H9 (cell line): ENCODE measurements around the gene PCDHA4. TPM values are rescaled to one million over a fixed set of nuclear protein-coding genes. Genes with fewer than 3 reads are reported as not detected.
"Not testable (repeated sequence)": the region's sequence is repeated elsewhere in the genome, so short reads cannot be mapped to it uniquely, and the experiment has no call there.

Experiments
- DNase-seq: peaks from one replicate; pipeline ENCODE4 v3.0.0-alpha.2; 2017
- H2AFZ ChIP-seq: one replicate; pipeline ENCODE4 v1.6.1; 2013; ENCODE audit warnings: mild to moderate bottlenecking, low read length, control low read depth, moderate library complexity
- H2AK5ac ChIP-seq: 2 replicates; pipeline ENCODE4 v1.6.1; 2013; ENCODE audit warnings: low read length, control low read depth, mixed read lengths; ENCODE audit not compliant: insufficient read length
- H2BK120ac ChIP-seq: one replicate; pipeline ENCODE4 v1.6.1; 2013; ENCODE audit warnings: low read depth, mild to moderate bottlenecking, low read length, control low read depth, inconsistent platforms; ENCODE audit not compliant: poor library complexity, severe bottlenecking
- H2BK12ac ChIP-seq: 2 replicates; pipeline ENCODE4 v1.6.1; 2013; ENCODE audit warnings: low read length, control low read depth, mixed read lengths, low read depth; ENCODE audit not compliant: insufficient read length
- H2BK15ac ChIP-seq: 2 replicates; pipeline ENCODE4 v1.6.1; 2013; ENCODE audit warnings: low read depth, low read length, control low read depth
- H2BK20ac ChIP-seq: one replicate; pipeline ENCODE4 v1.6.1; 2013; ENCODE audit warnings: low read depth, mild to moderate bottlenecking, low read length, control low read depth, inconsistent platforms; ENCODE audit not compliant: poor library complexity, severe bottlenecking
- H2BK5ac ChIP-seq: 2 replicates; pipeline ENCODE4 v1.6.1; 2013; ENCODE audit warnings: low read length, control low read depth, mixed read lengths; ENCODE audit not compliant: insufficient read length
- H3K14ac ChIP-seq: 2 replicates; pipeline ENCODE4 v1.6.1; 2013; ENCODE audit warnings: low read length, control low read depth; ENCODE audit not compliant: insufficient read depth
- H3K18ac ChIP-seq: 2 replicates; pipeline ENCODE4 v1.6.1; 2013; ENCODE audit warnings: low read depth, mild to moderate bottlenecking, mixed read lengths, low read length, control low read depth; ENCODE audit not compliant: insufficient read length
- H3K23ac ChIP-seq: 2 replicates; pipeline ENCODE4 v1.6.1; 2013; ENCODE audit warnings: low read length, control low read depth, mixed read lengths, low read depth; ENCODE audit not compliant: insufficient read length
- H3K23me2 ChIP-seq: 2 replicates; pipeline ENCODE4 v1.6.1; 2013; ENCODE audit warnings: low read depth, mild to moderate bottlenecking, mixed read lengths, low read length, control low read depth; ENCODE audit not compliant: insufficient read length, poor library complexity, severe bottlenecking
- H3K27ac ChIP-seq: 2 replicates; pipeline ENCODE4 v1.5.1; 2013; ENCODE audit warnings: low read length, control low read depth, mixed read lengths, low read depth; ENCODE audit not compliant: insufficient read length
- H3K27me3 ChIP-seq: 2 replicates; pipeline ENCODE4 v1.6.1; 2013; ENCODE audit warnings: low read length, control low read depth, inconsistent platforms; ENCODE audit not compliant: insufficient read depth
- H3K4ac ChIP-seq: 2 replicates; pipeline ENCODE4 v1.6.1; 2013; ENCODE audit warnings: low read depth, mild to moderate bottlenecking, control low read depth, inconsistent platforms, low read length, moderate library complexity
- H3K4me1 ChIP-seq: 2 replicates; pipeline ENCODE4 v1.6.1; 2013; ENCODE audit warnings: low read length, control low read depth, inconsistent platforms; ENCODE audit not compliant: insufficient read depth
- H3K4me2 ChIP-seq: 2 replicates; pipeline ENCODE4 v1.6.1; 2013; ENCODE audit warnings: low read length, control low read depth, mixed read lengths; ENCODE audit not compliant: insufficient read length, insufficient read depth
- H3K56ac ChIP-seq: 2 replicates; pipeline ENCODE4 v1.6.1; 2013; ENCODE audit warnings: low read depth, mild to moderate bottlenecking, mixed read lengths, low read length, control low read depth; ENCODE audit not compliant: insufficient read length
- H3K79me1 ChIP-seq: 2 replicates; pipeline ENCODE4 v1.6.1; 2013; ENCODE audit warnings: low read depth, mild to moderate bottlenecking, moderate library complexity, low read length, control low read depth, inconsistent platforms; ENCODE audit not compliant: insufficient read depth, poor library complexity, severe bottlenecking
- H3K79me2 ChIP-seq: 2 replicates; pipeline ENCODE4 v1.6.1; 2013; ENCODE audit warnings: low read length, control low read depth, inconsistent platforms; ENCODE audit not compliant: insufficient read depth
- H3K9ac ChIP-seq: 2 replicates; pipeline ENCODE4 v1.6.1; 2013; ENCODE audit warnings: low read length, control low read depth, mixed read lengths; ENCODE audit not compliant: insufficient read length; ENCODE audit errors: extremely low read depth
- H3K9me3 ChIP-seq: one replicate; pipeline ENCODE4 v1.6.1; 2013; ENCODE audit warnings: low read depth, low read length, inconsistent platforms; ENCODE audit not compliant: control insufficient read depth
- H3T11ph ChIP-seq: one replicate; pipeline ENCODE4 v1.6.1; 2013; ENCODE audit warnings: mild to moderate bottlenecking, low read length, control low read depth, inconsistent platforms
- H4K20me1 ChIP-seq: one replicate; pipeline ENCODE4 v1.6.1; 2013; ENCODE audit not compliant: control insufficient read depth, insufficient read length, insufficient read depth
- H4K5ac ChIP-seq: 2 replicates; pipeline ENCODE4 v1.6.1; 2013; ENCODE audit warnings: low read depth, mild to moderate bottlenecking, mixed read lengths, low read length, control low read depth; ENCODE audit not compliant: insufficient read length
- H4K8ac ChIP-seq: replicated peaks from 2 replicates; pipeline ENCODE4 v1.6.1; 2013; ENCODE audit warnings: low read length, control low read depth, mixed read lengths, low read depth; ENCODE audit not compliant: insufficient read length
- H4K91ac ChIP-seq: 2 replicates; pipeline ENCODE4 v1.6.1; 2013; ENCODE audit warnings: low read depth, mild to moderate bottlenecking, moderate library complexity, mixed read lengths, low read length, control low read depth; ENCODE audit not compliant: insufficient read length
- H3K27ac Mint-ChIP-seq, 3 experiments: 2 replicates in 2 of 3; 3 replicates in 1 of 3; pipeline ENCODE4 v1.8.0; 2020 to 2021; ENCODE audit warnings: mixed read lengths in 3 of 3, mild to moderate bottlenecking in 1 of 3, moderate library complexity in 1 of 3
- H3K27me3 Mint-ChIP-seq: 2 replicates; pipeline ENCODE4 v1.8.0; 2021; ENCODE audit warnings: low read depth, mild to moderate bottlenecking, moderate library complexity, mixed read lengths
- H3K36me3 Mint-ChIP-seq, 3 experiments: 2 replicates in 2 of 3; 3 replicates in 1 of 3; pipeline ENCODE4 v1.8.0; 2020 to 2021; ENCODE audit warnings: low read depth in 3 of 3, mixed read lengths in 3 of 3; ENCODE audit not compliant: insufficient read depth in 1 of 3
- H3K4me1 Mint-ChIP-seq, 2 experiments: 2 replicates each; pipeline ENCODE4 v1.8.0; 2020; ENCODE audit warnings: mixed read lengths in 2 of 2
- H3K4me3 Mint-ChIP-seq, 2 experiments: 2 replicates in 1 of 2; 3 replicates in 1 of 2; pipeline ENCODE4 v1.8.0; 2020 to 2021; ENCODE audit warnings: mild to moderate bottlenecking in 2 of 2, mixed read lengths in 2 of 2, moderate library complexity in 1 of 2
- H3K9me3 Mint-ChIP-seq, 2 experiments: 2 replicates in 1 of 2; 3 replicates in 1 of 2; pipeline ENCODE4 v1.8.0; 2020; ENCODE audit warnings: mild to moderate bottlenecking in 2 of 2, mixed read lengths in 2 of 2, moderate library complexity in 1 of 2
- CTCF ChIP-seq: fragments of 200-600 bp; sonication (generic); conservative IDR thresholded peaks from 3 replicates; pipeline ENCODE4 v1.8.0; 2021; ENCODE audit warnings: antibody characterized with exemption, mild to moderate bottlenecking
- WGBS: extraction: QIAGEN DNeasy Blood & Tissue Kit; methylation state at CpG from one replicate; pipeline ENCODE4 v1.1.7; 2013; ENCODE audit warnings: missing lambda C conversion rate, low lambda C conversion rate, mixed read lengths; ENCODE audit not compliant: insufficient read length; ENCODE audit errors: extremely low coverage; 5-methylcytosine and 5-hydroxymethylcytosine counted together
- total RNA-seq: library from RNA; stranded (reverse); gene quantifications from 2 replicates; pipeline ENCODE4 v1.2.1, GENCODE V29; 2021

The PCDHA4 gene
- total RNA-seq, 1 experiment from 2014 or later = 3.5 TPM

GRCh38 chr5:140785905-140786686 is 20.8 kb upstream of the PCDHA4 start, which contains the start of gene PCDHA1:
Gene PCDHA1, plus strand, starts transcription at chr5:140786140.
- peak; percentile 64 for TF ChIP-seq CTCF
- H3K56ac ChIP-seq = no peak within 1 kb of the TSS
- no peak within 1 kb of the TSS for H3K18ac ChIP-seq
- H2AFZ ChIP-seq = no peak within 1 kb of the TSS
- H3K4ac ChIP-seq = no peak within 1 kb of the TSS
- no peak within 1 kb of the TSS for H4K91ac ChIP-seq
- H3K27me3 ChIP-seq = no peaks in the 10 kb centered on the region
- no peak within 1 kb of the TSS for H3K14ac ChIP-seq
- H3K23ac ChIP-seq = no peak within 1 kb of the TSS
- no peak within 1 kb of the TSS for H2AK5ac ChIP-seq
- no peaks in the 10 kb centered on the region for H3K79me1 ChIP-seq
- H3K4me2 ChIP-seq = no peak within 1 kb of the TSS
- no peak for DNase-seq
- WGBS = no CpG with 5 or more reads among the region's 29 CpGs
- Mint-ChIP-seq H3K4me3 (no peak within 1 kb of the TSS; a peak in 1 of 5 replicates), H3K27me3 (no peaks in the 10 kb centered on the region), H3K27ac (no peak within 1 kb of the TSS), H3K4me1 (peaks cover 0 to 2% of the 10 kb centered on the region in 2 experiments; a peak in 1 of 4 replicates), H3K9me3 (peaks cover 74 to 76% of the 10 kb centered on the region in 2 experiments), H3K36me3 (peaks cover 11 to 19% (median 18%) of the 10 kb centered on the region in 3 experiments)
- no peak within 1 kb of the TSS for H2BK5ac ChIP-seq
- H2BK15ac ChIP-seq = no peak within 1 kb of the TSS
- H3K9ac ChIP-seq = no peak within 1 kb of the TSS
- no peak within 1 kb of the TSS for H3T11ph ChIP-seq
- H3K4me1 ChIP-seq = no peaks in the 10 kb centered on the region
- no peak within 1 kb of the TSS for H2BK120ac ChIP-seq
- H3K23me2 ChIP-seq = no peaks in the 10 kb centered on the region
- no peaks in the 10 kb centered on the region for H3K79me2 ChIP-seq
- no peak within 1 kb of the TSS for H4K5ac ChIP-seq
- H4K8ac ChIP-seq = no peak within 1 kb of the TSS
- H2BK12ac ChIP-seq = no peak within 1 kb of the TSS
- H2BK20ac ChIP-seq = no peak within 1 kb of the TSS
- H3K27ac ChIP-seq = no peak within 1 kb of the TSS
- peaks cover 9% of the 10 kb centered on the region for H3K9me3 ChIP-seq
- no peaks in the 10 kb centered on the region for H4K20me1 ChIP-seq

- H3K4me2 ChIP-seq, DNase-seq, H4K8ac ChIP-seq, H3K4ac ChIP-seq, H4K20me1 ChIP-seq, H3K23me2 ChIP-seq, H3K4me1 ChIP-seq, H3K4me1 Mint-ChIP-seq, H3K79me2 ChIP-seq, H2AFZ ChIP-seq, H4K91ac ChIP-seq, H3K27ac ChIP-seq, H3K14ac ChIP-seq, H4K5ac ChIP-seq, H2BK20ac ChIP-seq, H3K27me3 Mint-ChIP-seq, H3K79me1 ChIP-seq, H2BK15ac ChIP-seq, H2BK5ac ChIP-seq, H2AK5ac ChIP-seq, H3K27ac Mint-ChIP-seq, H3K23ac ChIP-seq, H3K27me3 ChIP-seq, H3K9ac ChIP-seq, H3K4me3 Mint-ChIP-seq, H2BK120ac ChIP-seq, H3K18ac ChIP-seq, H3T11ph ChIP-seq, H3K56ac ChIP-seq, H3K9me3 ChIP-seq, H2BK12ac ChIP-seq: not testable (repeated sequence)
- no CpG with 5 or more reads among the region's 44 CpGs for WGBS
- Mint-ChIP-seq H3K9me3 (peaks cover 69 to 73% of the 10 kb centered on the region in 2 experiments), H3K36me3 (peaks cover 11 to 19% (median 17%) of the 10 kb centered on the region in 3 experiments)
These were observed 19.4 kb upstream of the PCDHA4 start for GRCh38 chr5:140787422-140787821.
